Esophagus mucosa (tissue), 1 donor: ENCODE results near the gene MPP1. TPM values are rescaled to one million over a fixed set of nuclear protein-coding genes. Genes with fewer than 3 reads are reported as not detected.
A peak's percentile ranks its signal among the peaks of the same experiment; 100 is the strongest.

Source experiments
- ATAC-seq: fragments of 200-7000 bp; cut with Tn5 transposase; one replicate; pipeline ENCODE4 v1.9.1; 2020
- total RNA-seq: library from RNA; stranded (reverse); gene quantifications from one replicate; pipeline ENCODE4 v1.2.4, GENCODE V29; 2023
- donor health status: DM: yes; HTN: yes; CAD: no.

MPP1 gene
- total RNA-seq, 1 donor from 2014 or later: 6.3 TPM

GRCh38 chrX:154731881-154732280, 73.4 kb downstream of the MPP1 start:
- ATAC-seq: no peak

DNA sequence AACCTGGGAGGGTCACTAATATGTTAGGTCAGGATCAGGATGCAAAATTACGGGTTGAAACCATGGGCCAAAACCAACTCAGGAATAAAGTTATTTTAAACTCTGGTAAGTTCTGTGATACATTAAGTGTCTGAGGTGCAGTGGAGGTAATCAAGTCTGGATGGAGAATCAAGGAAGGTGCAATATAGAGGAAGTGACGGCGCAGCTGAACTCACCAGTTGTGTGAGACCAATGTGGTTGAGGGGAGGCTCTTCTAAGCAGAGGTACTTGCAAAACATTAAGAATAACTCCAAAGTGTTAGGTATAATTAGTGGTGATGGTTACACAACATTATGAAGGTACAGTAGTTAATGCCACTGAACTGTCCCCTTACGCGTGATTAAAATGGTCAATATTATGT, 74.1 kb downstream of the MPP1 start:
- no peak for ATAC-seq

DNA sequence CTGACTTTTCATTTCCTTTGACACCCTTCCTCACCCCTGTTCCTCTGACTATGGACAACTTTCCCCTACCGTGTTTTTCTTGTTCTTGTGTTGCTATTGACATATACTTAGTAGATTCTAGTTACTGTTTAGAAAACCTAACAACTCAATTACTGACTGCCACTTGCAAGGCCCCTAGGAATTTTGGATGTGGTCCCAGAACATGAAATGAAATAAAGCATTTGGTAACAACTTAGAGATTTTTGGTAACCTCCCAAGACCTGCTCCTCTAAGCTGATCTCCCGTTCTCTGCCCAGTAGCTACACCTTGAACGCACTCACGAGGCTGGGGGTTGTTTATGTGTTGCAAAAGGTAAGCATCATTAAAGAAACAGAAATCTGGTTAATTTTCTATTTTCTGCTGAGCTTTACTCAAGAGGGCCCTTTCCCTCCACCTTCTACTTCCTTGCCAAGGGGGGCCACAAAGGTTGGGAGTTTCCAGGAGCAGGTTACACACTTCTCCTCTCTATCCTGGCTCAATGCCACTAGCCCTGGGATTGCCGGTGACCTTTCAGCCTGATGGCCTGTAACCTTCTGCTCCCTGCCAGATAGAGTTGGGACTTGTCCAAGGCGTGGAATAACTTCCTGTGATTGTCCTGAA, 74.9 kb downstream of the MPP1 start:
- ATAC-seq: peak; percentile 50

GRCh38 chrX:154729439-154729838, 75.8 kb downstream of the MPP1 start:
- no peak for ATAC-seq

Other genes with a start within 250 kb of the MPP1 start
- not detected for gene CTAG1A, start 220.4 kb downstream of the MPP1 start, total RNA-seq
- gene CTAG1B, start 186.2 kb downstream of the MPP1 start, total RNA-seq: not detected
- gene CTAG2, start 151.9 kb downstream of the MPP1 start, total RNA-seq: not detected
- gene GAB3, start 54.4 kb downstream of the MPP1 start, total RNA-seq: 0.52 TPM
- gene DKC1, start 42.6 kb downstream of the MPP1 start, total RNA-seq: 44.8 TPM
- not detected for gene SMIM9, start 29.2 kb upstream of the MPP1 start, total RNA-seq
- gene F8A1, start 80.9 kb upstream of the MPP1 start, total RNA-seq: 19.6 TPM
- 3.5 TPM for gene F8, start 217.2 kb upstream of the MPP1 start, total RNA-seq
- gene FUNDC2, start 221.4 kb upstream of the MPP1 start, total RNA-seq: 30.9 TPM